Fibroblast of villous mesenchyme (primary cell): ENCODE measurements around the gene NTMT1. TPM values are rescaled to one million over a fixed set of nuclear protein-coding genes. Genes with fewer than 3 reads are reported as not detected.
"Not testable (repeated sequence)": the region's sequence is repeated elsewhere in the genome, so short reads cannot be mapped to it uniquely, and the experiment has no call there.

Experiments
- DNase-seq: peaks from one replicate; pipeline ENCODE4 v3.0.0-alpha.2; 2010; ENCODE audit warnings: low read depth
- H3K4me3 ChIP-seq: 2 replicates; pipeline ENCODE4 v1.5.1; 2011; ENCODE audit warnings: low read depth, mild to moderate bottlenecking, low read length
- total RNA-seq: library from RNA; depleted of rRNA; stranded (reverse); fragments of >200 nt; gene quantifications from 2 replicates; pipeline ENCODE4 v1.2.3, GENCODE V29; 2012
- TF ChIP-seq, protein P1 (sequence below): IDR thresholded peaks from 2 replicates; pipeline ENCODE4 v1.5.1; 2012; ENCODE audit warnings: low read depth, mild to moderate bottlenecking, low read length; ENCODE audit not compliant: insufficient read depth

Gene NTMT1
- total RNA-seq, 1 donor = 36.3 TPM

DNA sequence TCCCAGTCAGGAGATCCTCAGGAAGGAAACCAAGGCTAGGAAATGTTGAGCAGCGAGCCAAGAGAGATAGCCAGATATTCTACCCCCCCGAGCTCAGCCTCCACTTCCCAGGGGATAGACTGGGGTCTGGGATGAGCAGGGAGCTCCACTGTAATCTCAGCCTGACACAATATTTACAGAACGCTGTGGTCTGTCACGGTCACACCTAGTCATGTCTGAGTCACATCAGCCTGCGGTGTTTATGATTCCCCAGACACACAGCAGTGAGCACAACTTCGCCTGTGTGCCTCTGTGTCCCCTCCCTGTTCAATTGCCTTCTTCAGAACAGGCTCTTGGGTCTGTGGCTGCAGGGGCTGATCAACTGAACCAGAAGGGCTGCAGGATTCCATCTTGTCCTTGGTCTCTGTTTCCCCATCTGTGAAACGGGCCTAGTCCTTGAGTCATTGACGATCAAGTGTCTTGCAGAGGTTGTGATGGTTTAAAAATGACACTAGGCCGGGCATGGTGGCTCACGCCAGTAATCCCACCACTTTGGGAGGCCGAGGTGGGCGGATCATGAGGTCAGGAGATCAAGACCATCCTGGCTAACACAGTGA lies 30.9 kb downstream of the NTMT1 start:
- TF ChIP-seq, protein P1, sequence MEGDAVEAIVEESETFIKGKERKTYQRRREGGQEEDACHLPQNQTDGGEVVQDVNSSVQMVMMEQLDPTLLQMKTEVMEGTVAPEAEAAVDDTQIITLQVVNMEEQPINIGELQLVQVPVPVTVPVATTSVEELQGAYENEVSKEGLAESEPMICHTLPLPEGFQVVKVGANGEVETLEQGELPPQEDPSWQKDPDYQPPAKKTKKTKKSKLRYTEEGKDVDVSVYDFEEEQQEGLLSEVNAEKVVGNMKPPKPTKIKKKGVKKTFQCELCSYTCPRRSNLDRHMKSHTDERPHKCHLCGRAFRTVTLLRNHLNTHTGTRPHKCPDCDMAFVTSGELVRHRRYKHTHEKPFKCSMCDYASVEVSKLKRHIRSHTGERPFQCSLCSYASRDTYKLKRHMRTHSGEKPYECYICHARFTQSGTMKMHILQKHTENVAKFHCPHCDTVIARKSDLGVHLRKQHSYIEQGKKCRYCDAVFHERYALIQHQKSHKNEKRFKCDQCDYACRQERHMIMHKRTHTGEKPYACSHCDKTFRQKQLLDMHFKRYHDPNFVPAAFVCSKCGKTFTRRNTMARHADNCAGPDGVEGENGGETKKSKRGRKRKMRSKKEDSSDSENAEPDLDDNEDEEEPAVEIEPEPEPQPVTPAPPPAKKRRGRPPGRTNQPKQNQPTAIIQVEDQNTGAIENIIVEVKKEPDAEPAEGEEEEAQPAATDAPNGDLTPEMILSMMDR = no peak
- DNase-seq = peak; percentile 53

GRCh38 chr9:129661029-129661428 lies 35.1 kb downstream of the NTMT1 start:
- no peak overlapping the region for H3K4me3 ChIP-seq
- no peak for DNase-seq
- TF ChIP-seq, protein P1 = no peak

More for the DNA sequence above, 30.9 kb downstream of the NTMT1 start:
- H3K4me3 ChIP-seq = no peak overlapping the region

GRCh38 chr9:129662239-129662638 lies 36.3 kb downstream of the NTMT1 start:
- H3K4me3 ChIP-seq, DNase-seq: not testable (repeated sequence)

DNA sequence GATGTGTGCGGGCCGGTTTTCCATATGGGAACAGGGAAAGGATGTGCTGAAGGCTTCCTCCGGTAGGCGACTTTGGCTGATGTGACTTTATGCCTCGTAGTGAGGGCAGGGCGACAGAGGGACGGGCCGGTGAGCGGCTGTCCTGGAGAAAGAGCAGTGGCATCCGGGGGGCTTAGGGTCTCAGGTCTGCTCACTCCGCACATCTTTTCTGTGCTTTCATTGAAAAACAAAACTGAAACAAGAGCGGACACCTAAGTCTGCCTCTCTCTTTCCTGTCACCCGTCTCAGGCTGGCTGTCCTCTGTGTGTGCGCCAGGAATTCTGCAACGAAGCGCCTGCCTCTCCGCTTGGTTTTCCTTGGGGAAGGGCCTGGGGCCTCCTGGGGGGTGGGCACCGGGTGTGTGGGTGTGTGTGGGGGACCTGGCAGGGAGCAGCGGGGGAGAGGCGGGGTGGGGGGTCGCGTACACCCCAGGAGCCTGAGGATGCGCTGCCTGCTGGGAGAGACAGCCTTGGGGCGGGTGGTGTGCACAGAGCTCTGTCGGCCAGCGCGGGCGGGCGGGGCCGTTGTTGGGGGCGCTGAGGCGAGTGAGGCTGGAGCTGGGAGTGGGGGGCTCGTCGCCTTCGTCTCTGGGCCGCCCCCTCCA lies 38.9 kb downstream of the NTMT1 start:
- TF ChIP-seq, protein P1 = no peak
- no peak for DNase-seq
- peak overlapping the region; percentile 46 for H3K4me3 ChIP-seq

- H3K4me3 ChIP-seq = peak within 1 kb of the TSS; percentile 46
- DNase-seq = no peak
- TF ChIP-seq, protein P1 = no peak
Observed at GRCh38 chr9:129665389-129665775, 39.4 kb downstream of the NTMT1 start, which contains the start of gene PRRX2. Gene PRRX2 (plus strand): TSS chr9:129665647. CDS start chr9:129665868, 221 bp downstream.

GRCh38 chr9:129665814-129666520 lies 40.0 kb downstream of the NTMT1 start:
- no peak for DNase-seq
- H3K4me3 ChIP-seq = no peak overlapping the region
- TF ChIP-seq, protein P1 = no peak

DNA sequence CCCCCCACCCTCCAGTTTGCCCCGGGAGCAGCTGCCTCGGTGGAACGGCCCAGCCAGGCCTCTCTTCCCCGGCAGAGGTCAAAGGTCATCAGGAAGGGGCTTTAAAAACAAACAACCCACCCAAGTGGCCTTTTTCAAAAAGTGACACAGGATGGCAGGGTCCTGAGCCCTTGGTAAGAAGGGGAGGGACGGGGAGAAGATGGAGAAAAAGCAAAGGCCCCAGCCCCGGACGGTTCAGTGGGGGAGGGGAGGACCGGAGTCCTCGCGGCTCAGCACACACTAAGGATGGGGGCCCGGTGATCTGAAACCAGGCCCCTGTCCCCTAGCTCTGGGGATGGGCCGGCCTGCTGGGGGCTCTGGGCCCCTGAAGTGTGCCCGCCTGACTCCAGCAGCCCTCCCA lies 40.6 kb downstream of the NTMT1 start:
- H3K4me3 ChIP-seq = no peak overlapping the region
- TF ChIP-seq, protein P1 = no peak
- no peak for DNase-seq
